GM18498 (cell line): ENCODE measurements around the gene TMEM158.

Experiments used
- ATAC-seq: cut with Tn5 transposase; IDR thresholded peaks from one replicate; pipeline ENCODE4 v1.9.1; 2021; ENCODE audit warnings: mild to moderate bottlenecking, moderate library complexity; ENCODE audit not compliant: unreplicated experiment

TMEM158 gene

DNA sequence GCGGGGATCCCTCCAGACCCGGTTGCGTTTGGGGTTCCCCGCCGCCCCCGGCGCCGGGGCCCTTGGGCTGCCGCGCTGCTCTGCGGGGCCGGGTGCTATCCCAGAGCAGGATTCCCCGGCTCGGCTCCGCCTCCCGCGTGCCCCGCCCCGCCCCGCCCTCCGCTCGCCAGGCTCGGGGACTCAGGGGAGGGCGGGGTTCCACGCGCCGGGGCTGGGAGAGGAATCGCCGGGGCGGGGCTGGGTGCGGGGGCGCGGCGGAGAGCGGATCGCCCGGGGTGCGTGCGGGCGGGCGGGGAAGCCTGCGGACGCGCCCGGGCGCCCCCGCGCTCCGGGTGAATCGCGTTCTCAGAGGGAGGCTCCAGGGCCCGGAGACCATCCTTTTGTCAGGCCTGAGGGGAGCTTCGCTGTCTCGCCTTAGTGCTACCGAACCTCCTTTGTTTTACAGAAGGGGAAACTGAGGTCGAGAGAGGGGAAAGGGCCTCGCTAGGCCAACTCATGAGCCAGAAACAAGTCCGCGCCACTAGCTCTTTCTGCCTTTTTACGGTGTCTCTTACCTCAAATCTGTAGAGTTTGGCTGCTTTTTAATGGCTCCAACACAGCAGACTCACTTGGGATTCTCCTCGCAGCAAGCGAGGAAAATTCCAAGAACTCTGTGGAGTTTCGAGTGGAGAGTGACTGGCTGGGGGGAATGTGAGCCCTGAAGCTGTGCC lies at the start of gene TMEM158:
Gene TMEM158 (minus strand): TSS at position 82 of the 710 bp plus-strand sequence. CDS start 260 bp downstream, outside the sequence.
- ATAC-seq = peak; percentile 85

DNA sequence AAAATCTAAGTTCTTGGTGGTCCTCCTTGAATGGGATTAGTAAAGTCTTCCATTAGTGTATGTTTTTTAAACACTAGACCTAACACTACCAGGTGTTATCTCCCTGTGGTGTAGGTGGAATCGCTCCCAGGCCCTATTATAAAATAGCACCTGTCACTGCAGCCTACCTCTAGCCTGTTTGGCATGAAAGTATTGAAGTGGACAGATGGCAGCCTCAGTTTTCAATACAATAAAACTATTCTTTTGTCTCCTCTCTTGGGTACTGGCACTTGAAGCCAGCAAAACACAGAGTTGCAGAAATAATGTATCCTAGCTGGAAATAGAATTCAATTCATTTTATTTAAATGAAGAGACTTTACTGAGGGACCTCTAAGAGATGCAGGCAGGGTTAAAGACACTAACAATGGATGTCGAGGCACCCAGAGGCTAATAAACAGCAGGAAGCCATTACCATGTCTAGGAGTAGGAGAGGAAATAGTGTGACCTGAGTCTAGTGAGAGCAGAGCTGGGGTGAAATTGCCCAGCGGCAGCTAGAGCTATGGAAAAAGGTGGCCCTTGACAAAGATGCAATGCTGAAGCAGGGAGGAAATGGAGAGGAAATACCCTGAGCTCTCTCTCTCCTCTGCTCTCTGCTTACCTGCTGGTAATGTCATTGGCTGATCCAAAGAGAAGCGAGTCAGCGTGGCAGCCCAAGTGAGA lies 49.1 kb upstream of the TMEM158 start:
- no peak for ATAC-seq

DNA sequence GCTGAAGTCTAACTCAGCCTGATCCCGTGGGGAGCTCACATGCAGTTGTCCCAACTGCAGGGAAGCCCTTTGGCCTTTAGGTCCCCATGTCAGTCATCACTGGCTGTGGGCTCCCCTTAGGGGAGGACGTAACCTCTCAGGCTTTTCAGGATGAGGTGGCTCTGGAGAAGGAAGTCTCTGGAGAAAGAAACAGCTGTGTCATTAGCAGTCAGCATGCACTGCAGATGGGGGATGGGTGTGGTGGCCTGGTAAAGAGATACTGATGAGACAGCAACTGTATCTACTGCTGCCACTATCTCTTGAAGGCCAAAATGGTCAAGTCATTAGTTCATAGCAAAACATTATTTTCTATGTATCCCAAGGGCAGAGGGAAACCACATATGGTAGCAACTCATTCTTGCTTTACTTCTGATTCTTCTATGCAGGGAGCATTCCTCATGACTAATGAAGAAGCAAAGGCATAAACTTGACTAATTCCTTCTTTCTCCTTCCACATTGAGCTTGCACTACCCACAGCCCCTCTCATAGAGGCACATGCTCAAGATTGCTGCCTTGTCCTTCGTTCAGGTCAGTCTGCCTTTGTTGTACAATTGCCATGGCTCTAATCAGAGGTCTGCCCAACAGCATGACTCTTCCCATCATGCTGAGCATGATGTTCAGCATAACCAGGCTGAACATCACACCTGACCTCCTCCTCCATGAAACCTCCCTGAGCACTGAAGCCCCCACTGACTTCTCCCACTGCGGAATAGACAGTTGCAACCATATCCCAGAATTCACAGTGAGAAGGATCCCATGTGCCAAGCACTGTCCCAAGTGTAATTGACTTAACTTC lies 47.8 kb upstream of the TMEM158 start:
- ATAC-seq = no peak

DNA sequence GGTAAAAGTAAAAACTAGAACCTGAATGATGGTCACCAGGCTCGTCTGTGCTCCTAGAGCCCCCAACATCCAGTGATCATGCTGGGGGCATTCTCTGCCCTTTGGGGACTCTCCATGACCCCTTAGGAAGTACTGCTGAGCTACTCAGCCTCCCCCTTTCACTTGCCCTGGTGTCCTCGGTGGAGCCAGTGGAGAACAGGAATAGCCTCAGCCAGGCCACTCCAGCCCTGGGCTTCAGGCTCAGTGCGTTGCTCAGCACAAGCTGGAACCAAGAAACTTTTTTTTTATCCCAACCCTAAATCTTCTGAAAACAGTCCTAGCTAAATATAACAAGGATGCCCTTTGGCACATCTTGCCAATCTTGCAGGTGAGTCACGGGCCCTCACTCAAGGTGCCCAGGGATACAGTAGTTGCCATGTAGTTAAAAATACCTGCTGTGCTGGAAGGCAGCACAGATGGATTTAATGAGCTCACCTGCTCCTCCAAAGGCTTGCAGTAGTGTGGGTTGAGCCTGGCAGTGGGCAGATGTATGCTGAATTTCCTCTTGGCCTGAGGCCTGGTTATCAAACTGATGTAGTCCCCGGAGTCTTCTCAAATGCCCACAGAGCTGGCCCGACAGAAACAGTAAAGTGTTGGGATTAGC lies 46.9 kb upstream of the TMEM158 start:
- no peak for ATAC-seq

DNA sequence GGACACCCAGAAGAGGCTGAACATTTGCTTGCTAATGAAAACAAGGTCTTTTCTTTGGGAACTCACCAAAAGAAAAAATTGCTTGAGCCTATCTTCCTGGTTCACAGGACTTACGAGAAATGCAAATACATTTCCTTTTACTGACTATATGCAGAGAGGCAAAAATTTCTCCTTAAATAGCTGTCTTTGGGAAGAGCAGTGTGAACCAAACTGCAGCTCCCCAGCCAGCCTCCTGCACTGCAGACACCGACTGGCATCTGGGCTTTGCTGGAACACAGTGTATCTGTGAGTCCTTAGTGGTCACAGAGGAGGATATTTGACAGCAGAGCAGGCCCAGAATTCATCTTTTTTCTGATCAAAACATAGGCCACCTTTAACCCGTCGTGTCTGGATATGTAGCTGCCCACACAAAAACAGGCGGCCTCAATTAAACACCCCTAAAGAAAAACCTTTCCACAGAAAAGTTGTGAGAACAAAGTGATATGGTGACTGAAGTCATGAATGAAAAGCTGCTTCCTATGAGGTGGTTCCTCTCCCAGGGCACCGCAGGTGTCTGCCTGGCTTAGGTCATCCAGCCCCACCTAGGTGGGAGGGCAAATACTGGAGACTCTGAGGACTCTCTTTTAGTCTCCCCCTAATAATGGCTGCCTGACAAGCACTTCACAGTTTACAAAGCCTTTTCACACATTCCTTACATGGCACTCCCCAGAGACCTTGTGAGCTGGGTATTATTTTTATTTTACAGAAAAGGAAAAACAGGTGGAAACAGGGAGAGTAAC lies 46.1 kb upstream of the TMEM158 start:
- no peak for ATAC-seq

DNA sequence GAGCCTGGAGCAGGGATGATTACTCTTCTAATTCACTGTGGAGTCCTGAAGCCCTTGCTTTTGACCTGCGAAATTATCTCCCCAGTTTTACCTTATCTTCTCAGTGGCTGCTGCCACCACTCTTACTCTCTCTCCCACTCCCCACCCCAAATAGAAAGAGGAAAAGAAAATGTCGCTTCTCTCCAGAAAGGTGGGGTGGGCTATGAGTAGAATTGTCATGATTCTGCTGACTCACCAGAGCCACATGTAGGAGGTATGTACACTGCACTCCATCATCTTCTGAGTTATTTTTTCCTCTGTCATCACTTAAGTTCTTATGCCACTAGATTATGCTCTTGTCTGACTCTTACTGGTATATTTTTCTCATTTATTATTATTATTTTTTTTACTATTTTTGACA lies 43.9 kb upstream of the TMEM158 start:
- no peak for ATAC-seq

DNA sequence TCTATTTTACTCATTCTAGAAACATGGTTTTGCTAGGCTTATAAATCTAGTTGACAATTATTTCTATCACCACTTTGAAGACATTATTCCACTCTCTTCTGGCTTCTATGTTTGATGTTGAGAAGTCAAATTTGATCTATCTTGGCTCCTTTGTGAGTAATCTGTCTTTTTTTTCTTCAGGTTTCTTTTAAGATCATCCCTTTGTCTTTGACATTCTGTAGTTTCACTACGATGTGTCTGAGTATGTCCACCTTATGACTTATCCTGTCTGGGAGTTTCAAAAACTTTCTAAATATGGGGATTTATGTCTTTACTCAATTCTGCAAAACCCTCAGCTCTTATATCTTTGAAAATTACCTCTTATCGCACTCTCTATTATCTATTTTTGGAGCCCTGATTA lies 41.0 kb upstream of the TMEM158 start:
- ATAC-seq = no peak

DNA sequence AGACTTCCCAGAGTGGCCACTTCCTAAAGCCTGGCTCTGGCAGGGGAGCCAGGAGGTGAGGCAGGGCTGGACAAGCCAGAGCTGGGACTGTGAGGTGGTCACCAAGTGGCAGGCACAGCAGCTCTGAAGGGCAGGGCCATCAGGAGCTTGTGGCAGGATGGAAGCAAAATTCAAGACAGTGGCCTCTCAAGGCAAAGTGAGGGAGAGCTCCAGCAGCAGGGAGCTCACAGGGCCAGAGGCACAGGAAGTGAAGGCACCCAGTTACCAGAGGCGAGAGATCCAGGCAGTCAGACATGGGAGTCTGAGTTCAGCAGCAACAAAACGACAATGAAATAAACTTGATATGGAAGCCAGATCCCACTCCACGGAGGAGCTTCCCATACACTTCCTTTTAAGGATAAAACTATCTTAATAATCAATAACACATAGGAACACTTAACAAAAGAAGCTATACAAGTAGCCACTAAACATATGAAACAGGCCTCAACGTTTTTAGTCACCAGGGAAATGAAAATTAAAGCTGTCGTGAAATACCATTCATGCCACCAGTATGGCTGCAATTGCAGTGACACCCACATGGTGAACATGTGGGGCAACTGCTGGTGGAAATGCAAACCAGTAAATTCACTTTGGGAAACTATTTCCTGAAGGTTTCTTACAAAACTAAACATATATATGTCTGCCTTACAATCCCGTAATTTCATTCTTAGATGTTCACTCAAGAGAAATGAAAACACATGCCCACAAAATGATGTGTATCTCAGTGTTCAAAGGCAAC lies 35.4 kb upstream of the TMEM158 start:
- ATAC-seq = no peak

DNA sequence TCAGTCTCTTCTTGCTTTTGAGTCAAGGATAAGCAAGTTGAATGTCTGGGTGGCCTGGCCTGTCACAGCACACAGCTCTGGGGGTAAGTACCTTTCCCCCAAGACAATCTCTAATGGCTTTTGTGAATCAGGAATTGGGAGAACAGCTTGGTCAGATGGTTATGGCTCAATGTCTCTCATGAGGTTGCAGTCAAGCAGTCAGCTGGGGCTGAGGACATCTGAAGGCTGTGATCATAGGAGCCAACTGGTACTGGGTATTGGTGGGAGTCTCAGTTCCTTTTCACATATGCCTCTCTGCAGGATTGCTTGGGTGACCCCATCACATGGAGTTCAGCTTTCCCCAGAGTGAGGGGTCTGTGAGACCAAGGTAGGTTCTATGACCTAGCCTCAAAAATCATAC lies 33.0 kb upstream of the TMEM158 start:
- ATAC-seq = no peak

DNA sequence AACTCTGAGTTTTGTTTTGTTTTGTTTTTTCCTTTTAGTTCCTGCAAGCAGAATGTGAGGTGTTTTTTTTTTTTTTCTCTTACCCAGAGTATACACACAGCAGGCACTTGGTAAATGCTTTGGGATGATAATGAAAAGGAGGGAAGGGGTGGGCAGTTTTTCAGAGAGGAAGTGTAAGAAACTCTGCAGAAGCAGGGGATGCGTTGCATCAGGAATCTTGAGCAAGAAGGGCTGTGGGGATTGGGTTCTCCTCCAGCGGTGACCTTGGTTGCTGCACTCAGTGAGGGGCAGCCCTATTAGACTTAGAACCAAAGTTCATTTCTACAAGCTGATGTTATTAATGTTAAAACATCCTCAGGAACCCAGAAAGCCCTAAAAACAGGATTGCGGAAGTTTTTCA lies 32.2 kb upstream of the TMEM158 start:
- ATAC-seq = no peak

DNA sequence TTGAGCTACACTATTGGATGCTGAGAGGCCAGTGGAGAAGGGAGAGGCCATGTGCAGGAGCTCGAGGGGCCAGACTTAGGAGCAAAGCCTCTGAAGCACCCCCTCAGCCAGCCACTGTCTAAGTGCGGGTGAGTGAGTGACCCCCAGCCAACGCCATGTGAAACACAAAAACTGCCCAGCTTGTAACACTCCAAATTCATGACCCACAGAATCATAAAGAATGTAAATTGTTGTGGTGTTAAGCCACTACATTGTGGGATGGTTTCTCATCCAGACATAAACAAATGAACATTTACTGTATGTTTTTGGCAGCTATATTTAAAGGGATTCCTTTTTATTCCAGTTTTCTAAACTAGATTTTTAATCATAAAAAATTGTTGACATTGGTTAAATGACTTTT lies 27.2 kb upstream of the TMEM158 start:
- ATAC-seq = no peak

DNA sequence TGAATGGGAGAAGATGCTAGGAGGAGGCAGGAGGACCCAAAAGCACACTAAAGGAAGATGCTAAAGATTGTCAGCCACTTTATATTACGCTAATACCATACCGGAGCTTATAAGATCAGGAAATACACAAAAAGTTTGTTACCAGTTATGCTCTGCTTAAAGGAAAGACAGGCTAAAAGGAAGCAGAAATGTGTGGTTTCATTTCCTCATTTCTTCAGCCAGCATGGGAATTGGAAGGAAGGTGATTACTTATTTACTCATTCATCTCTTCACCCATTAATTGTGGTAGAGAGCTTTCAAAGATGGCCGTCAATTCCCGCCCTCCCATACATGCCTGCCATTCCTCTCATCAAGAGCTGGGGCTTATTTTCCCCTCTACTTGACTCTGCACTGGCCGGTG lies 26.7 kb upstream of the TMEM158 start:
- ATAC-seq = no peak

DNA sequence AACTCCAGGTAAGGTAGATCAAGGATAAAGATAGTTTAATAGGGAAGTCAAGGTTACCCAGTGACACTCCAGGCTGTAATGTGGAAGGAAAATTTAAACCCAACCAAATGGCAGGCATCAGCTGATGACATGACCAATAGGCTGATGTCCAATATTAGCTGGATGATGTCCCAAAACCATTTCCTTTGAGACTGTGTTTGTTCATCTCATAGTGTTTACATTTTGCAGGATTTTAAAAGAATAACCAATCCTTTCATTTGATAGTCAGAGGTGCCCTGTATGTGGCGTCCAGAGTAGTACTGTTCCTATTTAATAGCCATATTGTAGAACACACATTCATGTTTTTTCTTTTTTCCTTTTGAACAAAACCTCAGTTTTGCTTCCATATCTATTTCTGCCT lies 23.3 kb upstream of the TMEM158 start:
- ATAC-seq = no peak

DNA sequence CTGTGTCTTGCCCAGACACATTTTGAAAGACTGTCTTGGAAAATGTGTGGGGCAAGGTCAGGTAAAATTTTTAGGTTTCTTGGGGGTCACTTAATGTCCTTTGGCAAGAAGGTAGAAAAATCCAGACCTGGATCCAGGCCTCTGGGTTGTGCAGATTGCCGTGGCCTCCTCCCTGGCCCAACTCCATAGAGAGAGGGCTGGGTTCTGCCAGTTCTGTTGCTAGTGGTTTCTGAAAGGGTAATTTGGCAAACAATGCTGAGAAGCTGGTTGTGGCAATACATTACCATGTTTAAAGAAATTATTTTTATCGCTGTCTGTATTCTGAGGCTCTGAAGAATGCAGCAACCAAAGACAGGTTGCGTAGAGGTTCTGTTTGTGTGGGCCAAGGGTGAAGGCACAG lies 20.2 kb upstream of the TMEM158 start:
- no peak for ATAC-seq

DNA sequence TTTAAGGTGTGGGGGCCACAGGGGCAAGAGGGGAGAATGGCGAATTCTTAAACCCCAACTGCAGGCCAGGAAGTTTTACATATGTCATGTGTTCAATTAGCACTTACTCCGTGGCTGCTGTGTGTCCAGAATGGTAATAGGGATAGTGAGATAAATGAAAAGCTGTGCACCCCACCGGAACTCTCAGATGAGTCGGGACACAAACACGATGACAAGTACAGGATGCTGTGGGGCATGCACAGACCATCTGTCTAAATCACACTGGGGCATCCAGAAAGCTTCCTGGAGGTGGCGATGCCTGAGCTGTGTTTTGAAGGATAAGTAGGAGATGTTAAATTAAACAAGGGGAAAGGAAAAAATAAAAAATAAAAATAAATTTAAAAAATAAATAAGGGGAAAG lies 18.3 kb upstream of the TMEM158 start:
- no peak for ATAC-seq

DNA sequence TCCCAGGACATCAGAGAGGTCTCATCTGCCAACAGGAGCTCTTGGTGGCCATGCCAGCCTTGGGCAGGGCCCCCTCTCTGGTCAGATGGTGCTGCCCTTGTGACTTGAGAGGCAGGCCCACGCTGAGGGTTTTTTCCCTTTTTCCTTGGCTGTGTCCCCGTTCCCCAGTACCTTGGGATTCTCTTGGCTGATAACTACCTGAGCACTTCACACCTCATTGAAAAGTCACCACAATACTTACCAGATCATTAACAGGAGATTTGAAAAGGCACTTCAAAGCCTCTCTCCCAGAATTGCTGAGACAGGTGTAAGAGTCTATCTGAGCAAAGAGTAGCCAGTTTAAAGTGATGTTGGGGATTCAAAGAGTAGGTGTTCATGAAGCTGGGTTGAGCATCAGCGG lies 15.1 kb upstream of the TMEM158 start:
- ATAC-seq = no peak

DNA sequence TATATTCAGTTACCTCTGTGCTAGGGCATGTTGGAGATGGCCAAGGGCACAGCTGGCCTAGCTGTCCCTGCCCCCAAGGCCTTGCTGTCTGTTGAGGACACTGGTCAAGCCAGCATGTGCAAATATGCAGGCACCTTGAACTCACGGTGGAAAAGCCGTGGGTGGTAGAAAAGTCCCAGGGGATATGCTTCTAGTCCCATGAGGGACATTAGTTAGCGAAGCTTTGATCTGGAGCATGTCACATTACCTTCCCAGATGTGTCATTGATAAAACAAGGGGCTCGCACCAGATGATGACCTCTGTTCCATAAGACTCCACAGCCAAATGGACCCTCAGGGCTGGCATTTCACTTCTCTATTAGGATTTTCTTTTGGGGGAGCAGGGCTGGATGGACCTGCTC lies 14.2 kb upstream of the TMEM158 start:
- no peak for ATAC-seq

DNA sequence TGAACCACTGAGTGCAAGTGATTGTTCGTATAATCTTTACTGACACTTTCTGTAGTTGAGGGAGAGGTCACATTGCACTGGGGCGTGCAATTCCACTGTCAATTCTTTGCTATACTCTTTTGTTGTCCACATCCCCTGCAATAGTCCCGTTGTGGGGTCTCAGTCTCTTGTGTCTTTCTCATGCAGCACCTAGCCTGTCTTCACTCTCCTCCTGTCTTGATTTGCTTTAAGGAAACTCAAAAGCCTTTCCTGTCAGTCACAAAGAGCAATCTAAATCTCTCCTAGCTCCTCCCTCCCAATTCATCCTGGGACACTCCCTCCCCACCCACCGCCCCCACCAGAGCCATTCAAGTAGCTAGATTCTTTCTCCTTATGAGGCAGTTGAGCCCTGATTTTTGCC lies 13.2 kb upstream of the TMEM158 start:
- no peak for ATAC-seq

DNA sequence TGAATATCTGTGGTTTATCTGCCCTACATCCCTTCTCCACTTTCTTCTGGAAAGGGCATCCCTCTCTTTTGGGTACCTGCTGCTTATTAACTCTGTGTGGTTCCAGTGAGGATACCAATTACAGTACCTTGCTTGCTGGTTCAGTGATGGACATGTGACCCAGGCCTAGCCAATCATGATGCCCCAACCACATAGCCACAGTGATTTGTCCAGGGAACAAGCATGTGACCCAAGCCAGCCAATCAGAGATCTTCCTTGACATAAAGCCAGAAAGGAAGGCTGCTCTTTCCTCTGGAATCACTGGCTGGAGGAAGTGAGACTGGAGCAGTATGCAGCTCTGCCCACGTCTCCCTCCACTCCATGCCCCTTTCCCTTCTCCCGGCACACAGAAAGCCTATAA lies 10.9 kb upstream of the TMEM158 start:
- no peak for ATAC-seq

DNA sequence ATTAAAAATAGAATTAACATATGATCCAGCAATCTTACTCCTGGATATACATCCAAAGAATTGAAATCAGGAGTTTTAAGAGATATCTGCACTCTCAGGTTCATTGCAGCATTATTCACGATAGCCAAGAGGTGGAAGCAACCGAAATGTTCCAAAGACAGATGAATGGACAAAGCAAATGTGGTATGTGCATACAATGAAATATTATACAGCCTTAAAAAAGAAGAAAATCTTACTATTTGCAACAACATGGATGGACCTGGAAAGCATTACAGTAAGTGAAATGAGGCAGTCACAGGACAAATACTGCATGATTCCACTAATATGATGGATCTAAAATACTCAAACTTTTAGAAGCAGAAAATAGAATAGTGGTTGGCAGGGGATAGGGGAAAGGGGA lies 9.3 kb upstream of the TMEM158 start:
- no peak for ATAC-seq
